Stimulated activated naive CD8-positive, alpha-beta T cell treated with anti-CD3 and anti-CD28 coated beads, Interleukin-15, Interleukin-2, amounts not matched to agents 100 U/mL and 50 U/mL, for 24 hours (primary cell): ENCODE measurements around the gene CXCL5.

ENCODE experiments used
- ATAC-seq: fragments of 150-1000 bp; cut with Tn5 transposase; one replicate; pipeline ENCODE4 v1.10.0; 2021
- DNase-seq: peaks from one replicate; pipeline ENCODE4 v3.0.0; 2021

The CXCL5 gene

GRCh38 chr4:73998040-73999011 lies at the start of gene CXCL5:
Gene CXCL5 (minus strand): TSS chr4:73998677. CDS start chr4:73998581, 96 bp downstream.
- ATAC-seq, result no peak
- no peak for DNase-seq

- no peak for ATAC-seq
Measured at GRCh38 chr4:74047152-74047551, 48.7 kb upstream of the CXCL5 start.

GRCh38 chr4:74045772-74046171 lies 47.3 kb upstream of the CXCL5 start:
- no peak for ATAC-seq
- DNase-seq, result no peak

More at GRCh38 chr4:74047152-74047551, 48.7 kb upstream of the CXCL5 start:
- DNase-seq, result no peak

- ATAC-seq (no peak), DNase-seq (no peak)
Measured at GRCh38 chr4:74045247-74045646, 46.8 kb upstream of the CXCL5 start.

GRCh38 chr4:74044677-74045076 lies 46.2 kb upstream of the CXCL5 start:
- ATAC-seq, result no peak
- DNase-seq, result no peak

- no peak for DNase-seq
- no peak for ATAC-seq
Measured at GRCh38 chr4:74042681-74043080, 44.2 kb upstream of the CXCL5 start.

- ATAC-seq (no peak), DNase-seq (no peak)
Measured at GRCh38 chr4:74041418-74041817, 42.9 kb upstream of the CXCL5 start.

GRCh38 chr4:74039315-74039763 lies 40.9 kb upstream of the CXCL5 start:
- no peak for ATAC-seq
- no peak for DNase-seq

- ATAC-seq (peak; percentile 68), DNase-seq (peak; percentile 41)
Measured at GRCh38 chr4:74038425-74039314, 40.2 kb upstream of the CXCL5 start, which contains the start of gene CXCL3. Gene CXCL3 (minus strand): TSS chr4:74038689. CDS start chr4:74038611, 78 bp downstream.

- DNase-seq, result no peak
Measured at GRCh38 chr4:74038086-74038424, 39.6 kb upstream of the CXCL5 start.

GRCh38 chr4:74037076-74037955 lies 38.8 kb upstream of the CXCL5 start:
- ATAC-seq (no peak), DNase-seq (no peak)

More at GRCh38 chr4:74038086-74038424, 39.6 kb upstream of the CXCL5 start:
- ATAC-seq, result no peak

GRCh38 chr4:74033739-74034138 lies 35.3 kb upstream of the CXCL5 start:
- DNase-seq, result no peak
- ATAC-seq, result no peak

- ATAC-seq (no peak), DNase-seq (no peak)
Measured at GRCh38 chr4:74032064-74032463, 33.6 kb upstream of the CXCL5 start.

GRCh38 chr4:74031576-74031975 lies 33.1 kb upstream of the CXCL5 start:
- DNase-seq (no peak), ATAC-seq (no peak)

GRCh38 chr4:74030285-74030684 lies 31.8 kb upstream of the CXCL5 start:
- DNase-seq, result no peak
- no peak for ATAC-seq

- DNase-seq (no peak), ATAC-seq (no peak)
Measured at GRCh38 chr4:74028504-74028903, 30.0 kb upstream of the CXCL5 start.

- ATAC-seq, result no peak
Measured at GRCh38 chr4:74023709-74024108, 25.2 kb upstream of the CXCL5 start.

GRCh38 chr4:74021601-74022000 lies 23.1 kb upstream of the CXCL5 start:
- ATAC-seq, result no peak
- DNase-seq, result no peak

More at GRCh38 chr4:74023709-74024108, 25.2 kb upstream of the CXCL5 start:
- no peak for DNase-seq

GRCh38 chr4:74018771-74019170 lies 20.3 kb upstream of the CXCL5 start:
- DNase-seq (no peak), ATAC-seq (peak; percentile 23)

- ATAC-seq (no peak), DNase-seq (no peak)
Measured at GRCh38 chr4:74018116-74018515, 19.6 kb upstream of the CXCL5 start.

- no peak for DNase-seq
- ATAC-seq, result peak; percentile 57
Measured at GRCh38 chr4:74016068-74016467, 17.6 kb upstream of the CXCL5 start.
